SU-DHL-6 (cell line): ENCODE results near the gene TBC1D32.

ENCODE experiments used
- H2AFZ ChIP-seq: fragments of 200-600 bp; sonication (generic); 2 replicates; pipeline ENCODE4 v1.6.1; 2014; ENCODE audit warnings: low read depth, mild to moderate bottlenecking, moderate library complexity, mixed read lengths, antibody characterized with exemption, low read length; ENCODE audit not compliant: severe bottlenecking
- H3F3A ChIP-seq: fragments of 200-600 bp; shearing (Covaris generic); 2 replicates; pipeline ENCODE4 v1.6.0; 2016; ENCODE audit warnings: antibody characterized with exemption, mild to moderate bottlenecking; ENCODE audit not compliant: insufficient read depth
- H3K27ac ChIP-seq: fragments of 200-600 bp; sonication (generic); 2 replicates; pipeline ENCODE4 v1.5.1; 2016; ENCODE audit warnings: low read depth, mild to moderate bottlenecking, low read length, moderate library complexity, mixed read lengths
- H3K27me3 ChIP-seq: fragments of 200-600 bp; sonication (generic), shearing (Covaris generic); 2 replicates; pipeline ENCODE4 v1.6.0; 2014; ENCODE audit warnings: mild to moderate bottlenecking, low read length
- H3K36me3 ChIP-seq: fragments of 200-600 bp; sonication (generic); 2 replicates; pipeline ENCODE4 v1.6.1; 2014; ENCODE audit warnings: mild to moderate bottlenecking, low read length, mixed read lengths
- H3K4me2 ChIP-seq: fragments of 300-600, 200-600 bp; shearing (Covaris generic), sonication (generic); 2 replicates; pipeline ENCODE4 v1.6.0; 2014; ENCODE audit warnings: low read length, low read depth, mild to moderate bottlenecking; ENCODE audit not compliant: poor library complexity, severe bottlenecking
- H3K4me3 ChIP-seq: fragments of 200-600 bp; sonication (generic); 2 replicates; pipeline ENCODE4 v1.5.1; 2014; ENCODE audit warnings: antibody characterized with exemption, low read length, mild to moderate bottlenecking, mixed read lengths; ENCODE audit not compliant: insufficient read depth, poor library complexity, severe bottlenecking
- H3K79me2 ChIP-seq: fragments of 200-600 bp; sonication (generic); 2 replicates; pipeline ENCODE4 v1.6.1; 2014; ENCODE audit warnings: mild to moderate bottlenecking, low read length, moderate library complexity; ENCODE audit not compliant: insufficient read depth
- H3K9ac ChIP-seq: fragments of 200-600 bp; sonication (generic); 2 replicates; pipeline ENCODE4 v1.7.0; 2014; ENCODE audit warnings: mild to moderate bottlenecking, low read length
- H3K9me2 ChIP-seq: fragments of 200-600 bp; sonication (generic); replicated peaks from 2 replicates; pipeline ENCODE4 v1.6.1; 2014; ENCODE audit warnings: low read length; ENCODE audit not compliant: insufficient read depth
- H3K9me3 ChIP-seq: fragments of 200-600 bp; sonication (generic); 2 replicates; pipeline ENCODE4 v1.6.1; 2014; ENCODE audit warnings: low read length, mixed read lengths; ENCODE audit not compliant: insufficient read depth
- H4K20me1 ChIP-seq: fragments of 200-600 bp; sonication (generic); 2 replicates; pipeline ENCODE4 v1.6.1; 2014; ENCODE audit warnings: low read depth, mild to moderate bottlenecking, antibody characterized with exemption, low read length, moderate library complexity, mixed read lengths
- CTCF ChIP-seq: fragments of 200-600 bp; sonication (generic); IDR thresholded peaks from one replicate; pipeline ENCODE4 v1.5.1; 2017; ENCODE audit warnings: antibody characterized with exemption, mild to moderate bottlenecking, low read length, moderate library complexity; ENCODE audit not compliant: insufficient read depth, poor library complexity, severe bottlenecking
- EZH2phosphoT487 ChIP-seq: fragments of 200-600 bp; sonication (generic), shearing (Covaris generic); conservative IDR thresholded peaks from 2 replicates; pipeline ENCODE4 v1.6.1; 2018; ENCODE audit warnings: mild to moderate bottlenecking, antibody characterized with exemption, low read length, moderate library complexity, mixed read lengths

Gene TBC1D32

GRCh38 chr6:121297694-121298093 is 36.6 kb downstream of the TBC1D32 start:
- Histone ChIP-seq H2AFZ (no peak overlapping the region), H3F3A (no peaks in the 10 kb centered on the region), H3K4me3 (no peak overlapping the region), H3K9me3 (no peaks in the 10 kb centered on the region), H3K27me3 (no peaks in the 10 kb centered on the region), H3K36me3 (no peaks in the 10 kb centered on the region; the same call in 1 of the 2 replicates), H3K9me2 (no peaks in the 10 kb centered on the region), H3K9ac (no peak overlapping the region), H3K79me2 (no peaks in the 10 kb centered on the region), H4K20me1 (no peaks in the 10 kb centered on the region), H3K27ac (no peak overlapping the region), H3K4me2 (no peak overlapping the region)
- no peak for TF ChIP-seq CTCF
- no peak for TF ChIP-seq EZH2phosphoT487

GRCh38 chr6:121285041-121285440 is 49.2 kb downstream of the TBC1D32 start:
- Histone ChIP-seq H3K9ac (no peak overlapping the region), H3K9me3 (no peaks in the 10 kb centered on the region), H3F3A (no peaks in the 10 kb centered on the region), H3K79me2 (no peaks in the 10 kb centered on the region), H3K4me3 (no peak overlapping the region), H2AFZ (no peak overlapping the region), H3K4me2 (no peak overlapping the region), H3K27me3 (no peaks in the 10 kb centered on the region), H3K36me3 (no peaks in the 10 kb centered on the region; the same call in 1 of the 2 replicates), H4K20me1 (no peaks in the 10 kb centered on the region), H3K9me2 (no peaks in the 10 kb centered on the region), H3K27ac (no peak overlapping the region)
- no peak for TF ChIP-seq CTCF
- TF ChIP-seq EZH2phosphoT487: no peak

- H3F3A ChIP-seq: no peaks in the 10 kb centered on the region
- H3K9me2 ChIP-seq: no peaks in the 10 kb centered on the region
- no peak overlapping the region for H3K9ac ChIP-seq
- TF ChIP-seq CTCF (no peak), EZH2phosphoT487 (no peak)
- no peaks in the 10 kb centered on the region for H4K20me1 ChIP-seq
- no peak overlapping the region for H3K27ac ChIP-seq
- H3K4me3 ChIP-seq: no peak overlapping the region
- no peaks in the 10 kb centered on the region for H3K79me2 ChIP-seq
- H3K36me3 ChIP-seq: no peaks in the 10 kb centered on the region
- H2AFZ ChIP-seq: no peak overlapping the region
- H3K9me3 ChIP-seq: no peaks in the 10 kb centered on the region
- H3K27me3 ChIP-seq: no peaks in the 10 kb centered on the region
- H3K4me2 ChIP-seq: no peak overlapping the region
These were observed 59.5 kb downstream of the TBC1D32 start for GRCh38 chr6:121274666-121275295.

GRCh38 chr6:121263742-121264141 is 70.5 kb downstream of the TBC1D32 start:
- Histone ChIP-seq H2AFZ (no peak overlapping the region), H3K27me3 (no peaks in the 10 kb centered on the region), H3K9me3 (no peaks in the 10 kb centered on the region), H3F3A (no peaks in the 10 kb centered on the region), H3K27ac (no peak overlapping the region), H3K4me2 (no peak overlapping the region), H3K9ac (no peak overlapping the region), H4K20me1 (no peaks in the 10 kb centered on the region), H3K9me2 (no peaks in the 10 kb centered on the region), H3K4me3 (no peak overlapping the region), H3K36me3 (no peaks in the 10 kb centered on the region), H3K79me2 (no peaks in the 10 kb centered on the region)
- TF ChIP-seq EZH2phosphoT487: no peak
